Activated CD4-positive, CD25-positive, alpha-beta regulatory T cell treated with anti-CD3 and anti-CD28 coated beads, Interleukin-2, amount 50 U/mL, for 16 hours (primary cell): Measurements from ENCODE around the gene SENP8.
"Not testable (repeated sequence)": the region's sequence is repeated elsewhere in the genome, so short reads cannot be mapped to it uniquely, and the experiment has no call there.

Experiments used
- DNase-seq: peaks from one replicate; pipeline ENCODE4 v3.0.0-alpha.2; 2020; ENCODE audit warnings: low read depth, low spot score

The SENP8 gene

GRCh38 chr15:72155635-72156616 lies 37.7 kb downstream of the SENP8 start:
- DNase-seq = peak; percentile 63

- no peak for DNase-seq
Measured at GRCh38 chr15:72156928-72157327, 38.7 kb downstream of the SENP8 start.

- no peak for DNase-seq
Measured at GRCh38 chr15:72160696-72161245, 42.6 kb downstream of the SENP8 start.

- DNase-seq = no peak
Measured at GRCh38 chr15:72161361-72162132, 43.3 kb downstream of the SENP8 start.

GRCh38 chr15:72162569-72162968 lies 44.4 kb downstream of the SENP8 start:
- DNase-seq = no peak

- no peak for DNase-seq
Measured at GRCh38 chr15:72163719-72164118, 45.5 kb downstream of the SENP8 start.

- DNase-seq = no peak
Measured at GRCh38 chr15:72166716-72167417, 48.7 kb downstream of the SENP8 start.

GRCh38 chr15:72167445-72167844 lies 49.2 kb downstream of the SENP8 start:
- DNase-seq = no peak

- DNase-seq = no peak
Measured at GRCh38 chr15:72168131-72168807, 50.1 kb downstream of the SENP8 start.

GRCh38 chr15:72168808-72169190 lies 50.6 kb downstream of the SENP8 start:
- no peak for DNase-seq

- no peak for DNase-seq
Measured at GRCh38 chr15:72169236-72169920, 51.2 kb downstream of the SENP8 start.

- no peak for DNase-seq
Measured at GRCh38 chr15:72169921-72170611, 51.9 kb downstream of the SENP8 start.

- DNase-seq = no peak
Measured at GRCh38 chr15:72170691-72171090, 52.5 kb downstream of the SENP8 start.

- DNase-seq = not testable (repeated sequence)
Measured at GRCh38 chr15:72171978-72172377, 53.8 kb downstream of the SENP8 start.

GRCh38 chr15:72172796-72173195 lies 54.6 kb downstream of the SENP8 start:
- DNase-seq = no peak

GRCh38 chr15:72173401-72173800 lies 55.2 kb downstream of the SENP8 start:
- no peak for DNase-seq

GRCh38 chr15:72173864-72174550 lies 55.8 kb downstream of the SENP8 start:
- DNase-seq = no peak

- DNase-seq = no peak
Measured at GRCh38 chr15:72174551-72175165, 56.5 kb downstream of the SENP8 start.
